MM.1S (cell line): Measurements from ENCODE around the gene POC1B.
A peak's percentile ranks its signal among the peaks of the same experiment; 100 is the strongest.

Experiments
- DNase-seq: peaks from one replicate; pipeline ENCODE4 v3.0.0-alpha.2; 2015
- H2AFZ ChIP-seq: fragments of 300-600 bp; sonication (generic); 2 replicates; pipeline ENCODE4 v1.6.0; 2016; ENCODE audit warnings: antibody characterized with exemption, low read length
- H3F3A ChIP-seq: fragments of 300-600 bp; sonication (generic); 2 replicates; pipeline ENCODE4 v1.6.1; 2016; ENCODE audit warnings: mild to moderate bottlenecking, antibody characterized with exemption, low read length, moderate library complexity, mixed read lengths; ENCODE audit not compliant: insufficient read depth
- H3K27ac ChIP-seq: fragments of 300-600 bp; sonication (generic); 2 replicates; pipeline ENCODE4 v1.5.1; 2016; ENCODE audit warnings: mild to moderate bottlenecking, low read length
- H3K27me3 ChIP-seq: fragments of 300-600 bp; sonication (generic); replicated peaks from 2 replicates; pipeline ENCODE4 v1.6.0; 2016; ENCODE audit warnings: low read length; ENCODE audit not compliant: insufficient read depth
- H3K36me3 ChIP-seq: fragments of 300-600 bp; sonication (generic); replicated peaks from 2 replicates; pipeline ENCODE4 v1.6.1; 2016; ENCODE audit warnings: mild to moderate bottlenecking, low read length, mixed read lengths; ENCODE audit not compliant: insufficient read depth
- H3K4me1 ChIP-seq: fragments of 300-600 bp; sonication (generic); 2 replicates; pipeline ENCODE4 v1.6.1; 2016; ENCODE audit warnings: low read length, mixed read lengths
- H3K4me2 ChIP-seq: fragments of 300-600 bp; sonication (generic); 2 replicates; pipeline ENCODE4 v1.6.0; 2016; ENCODE audit warnings: low read depth, low read length
- H3K4me3 ChIP-seq: fragments of 300-600 bp; sonication (generic); 2 replicates; pipeline ENCODE4 v1.5.1; 2016; ENCODE audit warnings: low read length, mixed read lengths
- H3K79me2 ChIP-seq: fragments of 300-600 bp; sonication (generic); 2 replicates; pipeline ENCODE4 v1.6.1; 2016; ENCODE audit warnings: mixed run types, low read length, mixed read lengths
- H3K9ac ChIP-seq: fragments of 300-600 bp; sonication (generic); 2 replicates; pipeline ENCODE4 v1.6.1; 2016; ENCODE audit warnings: low read length, mixed read lengths
- H3K9me2 ChIP-seq: fragments of 300-600 bp; sonication (generic); replicated peaks from 2 replicates; pipeline ENCODE4 v1.6.1; 2016; ENCODE audit warnings: mild to moderate bottlenecking, low read length, mixed read lengths; ENCODE audit not compliant: insufficient read depth
- H3K9me3 ChIP-seq: fragments of 300-600 bp; sonication (generic); replicated peaks from 2 replicates; pipeline ENCODE4 v1.6.1; 2016; ENCODE audit warnings: mild to moderate bottlenecking, low read length, mixed read lengths; ENCODE audit not compliant: insufficient read depth
- H4K20me1 ChIP-seq: fragments of 300-600 bp; sonication (generic); 2 replicates; pipeline ENCODE4 v1.6.1; 2016; ENCODE audit warnings: mild to moderate bottlenecking, low read length, moderate library complexity, mixed read lengths; ENCODE audit not compliant: insufficient read depth
- CTCF ChIP-seq: fragments of 300-600 bp; sonication (generic); IDR thresholded peaks from 2 replicates; pipeline ENCODE4 v1.5.1; 2016; ENCODE audit warnings: antibody characterized with exemption, low read length, mixed read lengths
- EZH2 ChIP-seq: fragments of 300-600 bp; sonication (generic); optimal IDR thresholded peaks from 2 replicates; pipeline ENCODE3; 2017; ENCODE audit warnings: low read depth, mild to moderate bottlenecking, antibody characterized with exemption, low read length, mixed read lengths
- EZH2phosphoT487 ChIP-seq: fragments of 300-600 bp; sonication (generic); IDR thresholded peaks from 2 replicates; pipeline ENCODE4 v1.6.1; 2018; ENCODE audit warnings: antibody characterized with exemption, low read length

POC1B gene

GRCh38 chr12:89472508-89472907, 53.3 kb downstream of the POC1B start:
- Histone ChIP-seq H4K20me1 (no peaks in the 10 kb centered on the region), H3K79me2 (peaks cover 14% of the 10 kb centered on the region), H2AFZ (no peak overlapping the region), H3K9ac (no peak overlapping the region), H3K4me1 (peaks cover 57% of the 10 kb centered on the region), H3K4me3 (no peak overlapping the region), H3F3A (peaks cover 38% of the 10 kb centered on the region), H3K4me2 (no peak overlapping the region), H3K36me3 (no peaks in the 10 kb centered on the region), H3K27ac (no peak overlapping the region), H3K27me3 (no peaks in the 10 kb centered on the region), H3K9me3 (no peaks in the 10 kb centered on the region), H3K9me2 (no peaks in the 10 kb centered on the region)
- no peak for TF ChIP-seq EZH2
- no peak for TF ChIP-seq EZH2phosphoT487
- TF ChIP-seq CTCF: no peak
- DNase-seq: no peak

- no peak for TF ChIP-seq EZH2
- TF ChIP-seq CTCF: peak; percentile 74
- no peak for TF ChIP-seq EZH2phosphoT487
- no peak overlapping the region for H3K4me2 ChIP-seq
- peak overlapping the region; percentile 4; the same call in 1 of the 2 replicates for H3K27ac ChIP-seq
- no peaks in the 10 kb centered on the region for H3K27me3 ChIP-seq
- H3K9ac ChIP-seq: no peak overlapping the region
- DNase-seq: peak; percentile 74
- no peak overlapping the region for H2AFZ ChIP-seq
- H3K4me1 ChIP-seq: peaks cover 70% of the 10 kb centered on the region
- H3K4me3 ChIP-seq: no peak overlapping the region
- no peaks in the 10 kb centered on the region for H4K20me1 ChIP-seq
- no peaks in the 10 kb centered on the region for H3K9me2 ChIP-seq
- H3K79me2 ChIP-seq: peaks cover 10% of the 10 kb centered on the region; the same call in 1 of the 2 replicates
- peaks cover 43% of the 10 kb centered on the region for H3F3A ChIP-seq
- H3K36me3 ChIP-seq: no peaks in the 10 kb centered on the region
- H3K9me3 ChIP-seq: no peaks in the 10 kb centered on the region
Measured at GRCh38 chr12:89470741-89471509, 54.9 kb downstream of the POC1B start.

DNA sequence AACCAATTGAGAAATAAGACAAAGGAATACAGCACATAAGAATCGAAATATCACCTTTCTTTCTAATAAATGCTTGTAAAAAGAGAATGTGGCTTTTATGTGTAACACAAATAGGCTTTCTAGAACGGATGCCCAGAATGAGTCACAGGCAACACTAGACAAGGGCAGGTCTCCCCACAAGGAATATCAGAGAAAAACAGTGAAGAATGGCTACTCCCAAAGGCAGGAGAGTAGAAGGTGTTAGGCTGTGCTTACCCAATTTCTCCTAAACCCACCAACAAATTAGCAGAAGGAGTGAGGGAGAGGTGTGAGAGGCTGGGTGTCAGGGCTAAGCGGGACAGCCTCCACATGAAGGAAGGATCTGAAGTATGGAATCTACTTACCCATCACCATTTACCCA, 56.5 kb downstream of the POC1B start:
- Histone ChIP-seq H3K9ac (peak overlapping the region; percentile 49; the same call in 1 of the 2 replicates), H3K4me1 (peaks cover 61% of the 10 kb centered on the region), H2AFZ (peak overlapping the region; percentile 17; the same call in 1 of the 2 replicates), H4K20me1 (no peaks in the 10 kb centered on the region), H3K4me2 (peak overlapping the region; percentile 85), H3K27ac (peak overlapping the region; percentile 78), H3F3A (peaks cover 34% of the 10 kb centered on the region), H3K27me3 (no peaks in the 10 kb centered on the region), H3K9me3 (no peaks in the 10 kb centered on the region), H3K9me2 (no peaks in the 10 kb centered on the region), H3K79me2 (peaks cover 13% of the 10 kb centered on the region; the same call in 1 of the 2 replicates), H3K4me3 (peak overlapping the region; percentile 32), H3K36me3 (no peaks in the 10 kb centered on the region)
- DNase-seq: peak; percentile 50
- TF ChIP-seq CTCF: no peak
- TF ChIP-seq EZH2phosphoT487: no peak
